Measurements from ENCODE around the gene USP15.

DNA sequence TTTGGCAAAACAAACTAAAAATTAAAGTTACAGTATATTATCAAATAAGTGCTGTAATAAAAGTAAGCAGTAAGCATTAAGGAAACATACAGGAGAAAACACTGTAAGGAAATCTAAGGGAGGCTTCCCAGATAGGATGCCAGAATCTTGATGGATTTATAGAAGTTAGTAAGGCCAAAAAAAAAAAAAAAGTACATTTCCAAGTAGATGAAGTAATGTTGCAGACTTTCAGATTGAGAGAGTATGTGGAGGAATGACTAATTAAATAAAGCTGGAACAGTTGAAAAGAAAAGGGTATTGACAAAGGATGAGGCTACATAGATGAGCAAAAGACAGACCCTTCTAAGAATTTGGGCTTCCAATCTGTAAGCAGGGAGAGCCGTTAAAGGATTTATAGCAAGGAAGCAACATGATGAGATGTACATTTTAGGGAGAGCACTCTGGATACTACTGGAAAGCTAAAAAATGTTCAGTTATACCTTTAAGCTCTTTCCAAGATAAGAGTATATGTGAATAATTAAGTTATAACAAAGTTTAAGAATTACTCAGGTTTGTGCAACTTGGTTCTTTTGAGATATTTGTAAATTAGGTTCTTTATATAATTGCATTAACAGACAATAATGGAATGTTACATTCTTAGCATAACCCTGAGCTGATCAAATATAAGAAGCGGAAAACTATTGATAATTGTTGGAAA, 119.0 kb downstream of the USP15 start:
- peak in 1 of 2 donors; percentile 38 for TF ChIP-seq POLR2AphosphoS5 (IDR thresholded peaks at IDR 0.05; ENCODE audit: insufficient read depth in 1 of 2, low read depth in 1 of 2)
- TF ChIP-seq, protein P1, sequence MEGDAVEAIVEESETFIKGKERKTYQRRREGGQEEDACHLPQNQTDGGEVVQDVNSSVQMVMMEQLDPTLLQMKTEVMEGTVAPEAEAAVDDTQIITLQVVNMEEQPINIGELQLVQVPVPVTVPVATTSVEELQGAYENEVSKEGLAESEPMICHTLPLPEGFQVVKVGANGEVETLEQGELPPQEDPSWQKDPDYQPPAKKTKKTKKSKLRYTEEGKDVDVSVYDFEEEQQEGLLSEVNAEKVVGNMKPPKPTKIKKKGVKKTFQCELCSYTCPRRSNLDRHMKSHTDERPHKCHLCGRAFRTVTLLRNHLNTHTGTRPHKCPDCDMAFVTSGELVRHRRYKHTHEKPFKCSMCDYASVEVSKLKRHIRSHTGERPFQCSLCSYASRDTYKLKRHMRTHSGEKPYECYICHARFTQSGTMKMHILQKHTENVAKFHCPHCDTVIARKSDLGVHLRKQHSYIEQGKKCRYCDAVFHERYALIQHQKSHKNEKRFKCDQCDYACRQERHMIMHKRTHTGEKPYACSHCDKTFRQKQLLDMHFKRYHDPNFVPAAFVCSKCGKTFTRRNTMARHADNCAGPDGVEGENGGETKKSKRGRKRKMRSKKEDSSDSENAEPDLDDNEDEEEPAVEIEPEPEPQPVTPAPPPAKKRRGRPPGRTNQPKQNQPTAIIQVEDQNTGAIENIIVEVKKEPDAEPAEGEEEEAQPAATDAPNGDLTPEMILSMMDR (IDR thresholded peaks at IDR 0.05) = no peak

All from vagina (tissue), 2 donors.